ENCODE results near the gene RAB40A.

Gene RAB40A

DNA sequence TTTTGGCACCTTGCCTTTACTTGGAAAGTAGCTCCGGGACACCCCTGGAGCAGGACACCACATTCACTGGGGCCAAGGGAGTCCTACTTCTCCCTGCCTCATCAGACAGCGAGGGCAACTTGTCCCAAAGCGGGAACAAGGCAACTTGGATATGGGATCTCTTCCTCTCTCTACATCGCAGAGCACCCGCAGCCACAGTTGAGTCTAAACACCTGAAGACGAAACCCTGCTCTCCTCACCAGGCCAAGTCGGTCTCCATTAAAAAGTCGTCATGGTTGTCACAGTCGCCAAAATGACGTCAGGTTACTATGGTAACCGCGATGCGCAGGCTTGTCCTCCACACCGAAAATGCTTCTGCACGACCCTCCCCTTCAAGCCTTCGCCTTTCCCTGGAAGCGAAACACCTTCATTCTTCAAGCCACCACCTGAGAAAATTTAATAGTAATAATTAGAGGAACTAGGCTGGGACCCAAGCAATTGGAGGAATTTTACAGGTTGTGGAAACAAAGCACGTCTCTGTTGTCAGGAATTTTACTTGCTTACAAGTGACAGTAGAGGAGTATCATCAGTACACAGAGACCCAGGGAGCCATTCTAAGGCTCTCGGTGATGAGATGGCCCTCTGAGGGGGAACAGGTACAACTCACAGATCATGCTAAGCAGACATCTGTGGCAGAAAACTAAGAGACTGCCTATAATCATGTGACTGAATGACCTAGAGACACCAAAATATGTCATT, 35.6 kb upstream of the RAB40A start:
- TF ChIP-seq, protein P1, sequence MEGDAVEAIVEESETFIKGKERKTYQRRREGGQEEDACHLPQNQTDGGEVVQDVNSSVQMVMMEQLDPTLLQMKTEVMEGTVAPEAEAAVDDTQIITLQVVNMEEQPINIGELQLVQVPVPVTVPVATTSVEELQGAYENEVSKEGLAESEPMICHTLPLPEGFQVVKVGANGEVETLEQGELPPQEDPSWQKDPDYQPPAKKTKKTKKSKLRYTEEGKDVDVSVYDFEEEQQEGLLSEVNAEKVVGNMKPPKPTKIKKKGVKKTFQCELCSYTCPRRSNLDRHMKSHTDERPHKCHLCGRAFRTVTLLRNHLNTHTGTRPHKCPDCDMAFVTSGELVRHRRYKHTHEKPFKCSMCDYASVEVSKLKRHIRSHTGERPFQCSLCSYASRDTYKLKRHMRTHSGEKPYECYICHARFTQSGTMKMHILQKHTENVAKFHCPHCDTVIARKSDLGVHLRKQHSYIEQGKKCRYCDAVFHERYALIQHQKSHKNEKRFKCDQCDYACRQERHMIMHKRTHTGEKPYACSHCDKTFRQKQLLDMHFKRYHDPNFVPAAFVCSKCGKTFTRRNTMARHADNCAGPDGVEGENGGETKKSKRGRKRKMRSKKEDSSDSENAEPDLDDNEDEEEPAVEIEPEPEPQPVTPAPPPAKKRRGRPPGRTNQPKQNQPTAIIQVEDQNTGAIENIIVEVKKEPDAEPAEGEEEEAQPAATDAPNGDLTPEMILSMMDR (IDR thresholded peaks at IDR 0.05; ENCODE audit: low read depth, low read length, missing control alignments): no peak
- peak overlapping the region; percentile 76 for H3K4me3 ChIP-seq (ENCODE audit: low read depth, low read length)
- peak; percentile 34 for DNase-seq (ENCODE audit: low read depth)

- no peak overlapping the region for H3K4me3 ChIP-seq (ENCODE audit: low read depth, low read length)
- DNase-seq (ENCODE audit: low read depth): no peak
Observed at GRCh38 chrX:103552236-103552635, 32.9 kb upstream of the RAB40A start.

DNA sequence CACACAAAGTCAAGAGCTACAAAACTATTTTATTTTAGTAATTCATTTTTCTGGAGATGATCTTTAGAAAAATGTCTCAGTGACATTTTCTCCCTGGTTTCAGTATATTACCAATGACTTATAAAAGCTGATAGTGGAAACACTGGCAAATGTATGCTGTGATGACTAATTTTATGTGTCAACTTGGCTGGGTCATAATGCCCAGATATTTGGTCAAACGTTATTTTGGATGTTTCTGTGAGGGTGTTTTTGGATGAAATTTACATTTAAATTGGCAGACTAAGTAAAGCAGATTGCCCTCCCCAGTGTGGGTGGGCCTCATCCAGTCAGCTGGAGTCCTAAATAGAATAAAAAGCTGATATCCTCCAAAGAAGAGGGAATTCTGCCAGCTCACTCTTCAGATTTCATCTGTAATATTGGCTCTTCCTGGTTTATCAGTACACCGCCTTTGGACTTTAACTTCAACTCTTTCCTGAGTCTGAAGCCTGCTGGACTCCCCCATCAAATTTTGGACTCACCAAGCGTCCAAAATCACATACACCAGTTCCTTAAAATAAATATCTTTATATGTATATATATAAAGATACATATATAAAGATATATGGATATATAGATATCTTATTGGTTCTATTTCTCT, 31.2 kb upstream of the RAB40A start:
- TF ChIP-seq, protein P1 (IDR thresholded peaks at IDR 0.05; ENCODE audit: low read depth, low read length, missing control alignments): no peak
- DNase-seq (ENCODE audit: low read depth): no peak
- H3K4me3 ChIP-seq (ENCODE audit: low read depth, low read length): no peak overlapping the region

More at GRCh38 chrX:103552236-103552635, 32.9 kb upstream of the RAB40A start:
- TF ChIP-seq, protein P1 (IDR thresholded peaks at IDR 0.05; ENCODE audit: low read depth, low read length, missing control alignments): no peak

DNA sequence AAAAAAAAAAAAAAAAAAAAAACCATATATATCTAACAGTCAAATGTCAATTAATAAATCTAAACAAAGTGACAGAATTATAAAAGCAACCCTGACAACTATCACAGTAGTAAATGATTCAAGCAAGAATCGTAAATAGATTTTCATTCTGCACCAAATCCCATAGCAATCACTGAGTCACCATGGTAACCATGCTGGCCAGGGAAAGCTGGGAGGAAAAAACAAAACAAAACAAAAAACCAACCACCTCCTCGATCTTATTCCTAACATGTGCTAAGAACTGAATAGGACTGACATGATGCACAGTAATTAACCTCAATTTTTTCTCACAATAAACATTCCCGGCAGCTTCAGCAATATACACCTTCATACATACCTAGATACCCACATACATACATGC, 30.6 kb upstream of the RAB40A start:
- H3K4me3 ChIP-seq (ENCODE audit: low read depth, low read length): no peak overlapping the region
- no peak for DNase-seq (ENCODE audit: low read depth)
- TF ChIP-seq, protein P1 (IDR thresholded peaks at IDR 0.05; ENCODE audit: low read depth, low read length, missing control alignments): no peak

DNA sequence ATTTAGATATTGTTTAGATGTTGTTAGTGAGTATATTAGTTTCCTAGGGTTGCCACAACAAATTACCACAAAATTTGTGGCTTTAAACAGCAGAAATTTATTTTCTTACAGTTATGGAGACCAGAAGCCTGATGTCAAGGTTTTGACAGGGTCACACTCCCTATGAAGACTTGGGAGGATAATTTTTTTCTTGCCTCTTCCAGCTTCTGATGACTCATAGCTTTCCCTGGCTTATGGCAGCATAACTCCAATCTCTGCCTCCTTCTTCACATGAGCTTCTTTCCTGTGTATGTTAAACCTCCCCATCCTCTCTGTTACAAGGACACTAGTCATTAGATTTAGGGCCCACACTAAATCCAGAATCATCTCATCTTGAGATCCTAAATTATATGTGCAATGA, 20.9 kb upstream of the RAB40A start:
- TF ChIP-seq, protein P1 (IDR thresholded peaks at IDR 0.05; ENCODE audit: low read depth, low read length, missing control alignments): no peak
- DNase-seq (ENCODE audit: low read depth): no peak
- no peak overlapping the region for H3K4me3 ChIP-seq (ENCODE audit: low read depth, low read length)

DNA sequence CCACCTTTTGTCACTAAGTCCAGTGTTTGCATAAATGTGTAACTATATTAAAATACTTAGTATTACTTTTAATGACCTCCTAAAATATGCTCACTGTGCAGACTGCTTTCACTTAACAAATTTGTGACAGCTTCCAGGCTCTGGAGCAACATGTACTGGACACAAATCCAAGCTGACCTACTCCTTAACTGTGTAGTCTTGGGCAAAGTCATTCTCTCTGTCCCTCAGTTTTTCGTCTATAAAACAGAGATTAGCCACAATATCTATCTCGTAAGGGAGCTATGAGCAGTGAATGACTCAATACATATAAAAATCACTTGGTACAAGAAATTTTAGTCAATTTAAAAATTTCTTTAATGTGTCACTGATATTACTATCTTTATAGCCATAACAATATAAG, 20.4 kb upstream of the RAB40A start:
- H3K4me3 ChIP-seq (ENCODE audit: low read depth, low read length): no peak overlapping the region
- no peak for DNase-seq (ENCODE audit: low read depth)
- TF ChIP-seq, protein P1 (IDR thresholded peaks at IDR 0.05; ENCODE audit: low read depth, low read length, missing control alignments): no peak
